DOHH2 (cell line): ENCODE data around the gene PRRC1.
"Not testable (repeated sequence)": the region's sequence is repeated elsewhere in the genome, so short reads cannot be mapped to it uniquely, and the experiment has no call there.

Experiments used
- H3F3A ChIP-seq: fragments of 200-600 bp; sonication (generic), shearing (Covaris generic); 2 replicates; pipeline ENCODE4 v1.6.0; 2016; ENCODE audit warnings: antibody characterized with exemption, mild to moderate bottlenecking; ENCODE audit not compliant: control insufficient read depth, insufficient read depth
- H3K27ac ChIP-seq: fragments of 200-600 bp; sonication (generic); 2 replicates; pipeline ENCODE4 v1.5.1; 2014; ENCODE audit warnings: low read depth, mild to moderate bottlenecking, low read length, moderate library complexity
- H3K27me3 ChIP-seq: fragments of 200-600 bp; sonication (generic); 2 replicates; pipeline ENCODE4 v1.6.1; 2014; ENCODE audit warnings: mild to moderate bottlenecking, low read length, mixed read lengths; ENCODE audit not compliant: control insufficient read depth
- H3K36me3 ChIP-seq: fragments of 200-600 bp; sonication (generic); 2 replicates; pipeline ENCODE4 v1.6.1; 2014; ENCODE audit warnings: mild to moderate bottlenecking, low read length, moderate library complexity, mixed read lengths; ENCODE audit not compliant: control insufficient read depth
- H3K4me1 ChIP-seq: fragments of 200-600 bp; sonication (generic); 2 replicates; pipeline ENCODE4 v1.6.1; 2014; ENCODE audit warnings: mild to moderate bottlenecking, low read length, mixed read lengths; ENCODE audit not compliant: control insufficient read depth
- H3K4me2 ChIP-seq: fragments of 200-600 bp; sonication (generic); 2 replicates; pipeline ENCODE4 v1.6.0; 2014; ENCODE audit warnings: mild to moderate bottlenecking, low read length, moderate library complexity
- H3K4me3 ChIP-seq: fragments of 200-600 bp; sonication (generic); 2 replicates; pipeline ENCODE4 v1.5.1; 2014; ENCODE audit warnings: mild to moderate bottlenecking, low read length, mixed read lengths
- H3K79me2 ChIP-seq: fragments of 200-600 bp; sonication (generic); 2 replicates; pipeline ENCODE4 v1.6.1; 2014; ENCODE audit warnings: mild to moderate bottlenecking, low read length, mixed read lengths; ENCODE audit not compliant: control insufficient read depth
- H3K9me2 ChIP-seq: fragments of 200-600 bp; sonication (generic); replicated peaks from 2 replicates; pipeline ENCODE4 v1.6.1; 2014; ENCODE audit warnings: mild to moderate bottlenecking, low read length, mixed read lengths; ENCODE audit not compliant: control insufficient read depth
- H3K9me3 ChIP-seq: fragments of 200-600 bp; sonication (generic); 2 replicates; pipeline ENCODE4 v1.6.1; 2014; ENCODE audit warnings: antibody characterized with exemption, low read length, mixed read lengths; ENCODE audit not compliant: control insufficient read depth, insufficient read depth
- H4K20me1 ChIP-seq: fragments of 200-600 bp; sonication (generic); 2 replicates; pipeline ENCODE4 v1.6.0; 2014; ENCODE audit warnings: low read depth, mild to moderate bottlenecking, antibody characterized with exemption, low read length, moderate library complexity; ENCODE audit not compliant: control insufficient read depth, insufficient read depth
- CTCF ChIP-seq: fragments of 200-600 bp; sonication (generic); IDR thresholded peaks from one replicate; pipeline ENCODE4 v1.5.1; 2014; ENCODE audit warnings: antibody characterized with exemption, mild to moderate bottlenecking, low read depth, low read length; ENCODE audit not compliant: poor library complexity, severe bottlenecking
- EZH2phosphoT487 ChIP-seq: fragments of 200-600 bp; sonication (generic); IDR thresholded peaks from 2 replicates; pipeline ENCODE4 v1.6.1; 2017; ENCODE audit warnings: borderline replicate concordance, mild to moderate bottlenecking, antibody characterized with exemption, low read length, moderate library complexity, mixed read lengths

The PRRC1 gene

GRCh38 chr5:127568166-127568565, 50.7 kb downstream of the PRRC1 start:
- no peaks in the 10 kb centered on the region for H3F3A ChIP-seq
- H3K79me2 ChIP-seq = no peaks in the 10 kb centered on the region
- TF ChIP-seq EZH2phosphoT487 = no peak
- no peak for TF ChIP-seq CTCF
- H3K4me3 ChIP-seq = no peak overlapping the region
- H3K36me3 ChIP-seq = no peaks in the 10 kb centered on the region
- H4K20me1 ChIP-seq = no peaks in the 10 kb centered on the region
- H3K27ac ChIP-seq = no peak overlapping the region
- no peaks in the 10 kb centered on the region for H3K9me3 ChIP-seq
- no peaks in the 10 kb centered on the region for H3K9me2 ChIP-seq
- peaks cover 29% of the 10 kb centered on the region for H3K27me3 ChIP-seq
- no peaks in the 10 kb centered on the region for H3K4me1 ChIP-seq
- no peak overlapping the region for H3K4me2 ChIP-seq

- H3K4me1 ChIP-seq, H3K4me3 ChIP-seq, H3K27ac ChIP-seq, H3K4me2 ChIP-seq, H3K9me3 ChIP-seq, H4K20me1 ChIP-seq, H3K36me3 ChIP-seq, H3K9me2 ChIP-seq, H3F3A ChIP-seq, H3K79me2 ChIP-seq: not testable (repeated sequence)
- H3K27me3 ChIP-seq = peaks cover 29% of the 10 kb centered on the region
Measured at GRCh38 chr5:127569471-127569870, 52.0 kb downstream of the PRRC1 start.

- H3K27me3 ChIP-seq = peaks cover 19% of the 10 kb centered on the region
- no peaks in the 10 kb centered on the region for H4K20me1 ChIP-seq
- no peak overlapping the region for H3K27ac ChIP-seq
- no peaks in the 10 kb centered on the region for H3K36me3 ChIP-seq
- no peaks in the 10 kb centered on the region for H3K9me2 ChIP-seq
- H3K79me2 ChIP-seq = no peaks in the 10 kb centered on the region
- H3F3A ChIP-seq = no peaks in the 10 kb centered on the region
- H3K4me3 ChIP-seq = no peak overlapping the region
- H3K9me3 ChIP-seq = no peaks in the 10 kb centered on the region
- H3K4me1 ChIP-seq = no peaks in the 10 kb centered on the region
- H3K4me2 ChIP-seq = no peak overlapping the region
- TF ChIP-seq EZH2phosphoT487 = no peak
- TF ChIP-seq CTCF = no peak
Measured at GRCh38 chr5:127571314-127572131, 54.1 kb downstream of the PRRC1 start.

- Histone ChIP-seq H3F3A (no peaks in the 10 kb centered on the region), H3K4me2 (no peak overlapping the region), H3K27me3 (peaks cover 6% of the 10 kb centered on the region; the same call in 1 of the 2 replicates), H4K20me1 (no peaks in the 10 kb centered on the region), H3K9me2 (no peaks in the 10 kb centered on the region), H3K4me3 (no peak overlapping the region), H3K27ac (no peak overlapping the region), H3K36me3 (no peaks in the 10 kb centered on the region), H3K79me2 (no peaks in the 10 kb centered on the region), H3K9me3 (no peaks in the 10 kb centered on the region), H3K4me1 (no peaks in the 10 kb centered on the region)
- TF ChIP-seq EZH2phosphoT487 (no peak), CTCF (peak; percentile 45)
Measured at GRCh38 chr5:127572930-127573329, 55.5 kb downstream of the PRRC1 start.
